Mesenchymal stem cell (in vitro differentiated cells and primary cell): ENCODE data around the gene GOT1.

Experiments used
- DNase-seq: peaks from one replicate; pipeline ENCODE4 v3.0.0-alpha.2; 2013
- H2AFZ ChIP-seq: one replicate; pipeline ENCODE4 v1.6.1; 2013; ENCODE audit warnings: low read depth, mild to moderate bottlenecking, control low read depth, inconsistent platforms, low read length, moderate library complexity
- H2AK5ac ChIP-seq: 2 replicates; pipeline ENCODE4 v1.6.1; 2013; ENCODE audit warnings: low read length, moderate library complexity, mild to moderate bottlenecking, inconsistent platforms; ENCODE audit not compliant: severe bottlenecking
- H2BK120ac ChIP-seq: one replicate; pipeline ENCODE4 v1.6.1; 2013; ENCODE audit warnings: low read depth, mild to moderate bottlenecking, inconsistent platforms, low read length, moderate library complexity
- H2BK12ac ChIP-seq, 2 experiments: one replicate each; pipeline ENCODE4 v1.6.1; 2013; ENCODE audit warnings: inconsistent platforms in 2 of 2, low read length in 2 of 2, mild to moderate bottlenecking in 2 of 2, moderate library complexity in 2 of 2, control low read depth in 1 of 2
- H2BK15ac ChIP-seq: one replicate; pipeline ENCODE4 v1.6.1; 2013; ENCODE audit warnings: mild to moderate bottlenecking, low read depth, inconsistent platforms; ENCODE audit not compliant: poor library complexity, severe bottlenecking
- H2BK5ac ChIP-seq: 2 replicates; pipeline ENCODE4 v1.6.1; 2013; ENCODE audit warnings: low read depth, mild to moderate bottlenecking, low read length, control low read depth, inconsistent platforms; ENCODE audit not compliant: poor library complexity, severe bottlenecking
- H3K14ac ChIP-seq, 2 experiments: one replicate each; pipeline ENCODE4 v1.6.1; 2013; ENCODE audit warnings: inconsistent platforms in 2 of 2, low read length in 2 of 2, control low read depth in 1 of 2, mild to moderate bottlenecking in 1 of 2, moderate library complexity in 1 of 2
- H3K18ac ChIP-seq, 2 experiments: one replicate each; pipeline ENCODE4 v1.6.1; 2013; ENCODE audit warnings: inconsistent platforms in 2 of 2, low read length in 2 of 2, control low read depth in 1 of 2, low read depth in 1 of 2, mild to moderate bottlenecking in 1 of 2
- H3K23ac ChIP-seq, 2 experiments: one replicate each; pipeline ENCODE4 v1.6.1; 2013; ENCODE audit warnings: inconsistent platforms in 2 of 2, low read length in 2 of 2, mild to moderate bottlenecking in 2 of 2, moderate library complexity in 2 of 2, control low read depth in 1 of 2
- H3K27ac ChIP-seq: 2 replicates; pipeline ENCODE4 v1.5.1; 2013; ENCODE audit warnings: mild to moderate bottlenecking, moderate library complexity, low read length, control low read depth, inconsistent platforms; ENCODE audit not compliant: poor library complexity, severe bottlenecking
- H3K27me3 ChIP-seq, 2 experiments: 2 replicates each; pipeline versions ENCODE4 v1.6.1 to v1.7.0; 2013; ENCODE audit warnings: low read length in 2 of 2, mild to moderate bottlenecking in 2 of 2, moderate library complexity in 2 of 2, control low read depth in 1 of 2, inconsistent platforms in 1 of 2; ENCODE audit not compliant: control insufficient read depth in 1 of 2, insufficient read depth in 1 of 2
- H3K36me3 ChIP-seq, 2 experiments: 2 replicates each; pipeline versions ENCODE4 v1.6.1 to v1.7.0; 2013; ENCODE audit warnings: low read length in 2 of 2, control low read depth in 1 of 2, inconsistent platforms in 1 of 2, low read depth in 1 of 2, mild to moderate bottlenecking in 1 of 2; ENCODE audit not compliant: insufficient read depth in 2 of 2, control insufficient read depth in 1 of 2
- H3K4ac ChIP-seq, 2 experiments: one replicate each; pipeline ENCODE4 v1.6.1; 2013; ENCODE audit warnings: inconsistent platforms in 2 of 2, low read length in 2 of 2, mild to moderate bottlenecking in 2 of 2, moderate library complexity in 2 of 2, control low read depth in 1 of 2, low read depth in 1 of 2
- H3K4me1 ChIP-seq: 2 replicates; pipeline ENCODE4 v1.6.1; 2013; ENCODE audit warnings: low read depth, low read length, control low read depth; ENCODE audit not compliant: control insufficient read depth, insufficient read depth
- H3K4me2 ChIP-seq: 2 replicates; pipeline ENCODE4 v1.6.1; 2013; ENCODE audit warnings: low read length, mild to moderate bottlenecking, inconsistent platforms; ENCODE audit not compliant: poor library complexity, severe bottlenecking
- H3K4me3 ChIP-seq, 2 experiments: 2 replicates each; pipeline versions ENCODE4 v1.5.1 to v1.7.0; 2013; ENCODE audit warnings: low read length in 2 of 2, mild to moderate bottlenecking in 2 of 2, control low read depth in 1 of 2, low read depth in 1 of 2; ENCODE audit not compliant: insufficient read depth in 1 of 2
- H3K79me1 ChIP-seq: replicated peaks from 2 replicates; pipeline ENCODE4 v1.6.1; 2013; ENCODE audit warnings: mild to moderate bottlenecking, control low read depth, low read length, inconsistent platforms; ENCODE audit not compliant: poor library complexity, severe bottlenecking
- H3K9ac ChIP-seq: 2 replicates; pipeline ENCODE4 v1.7.0; 2013; ENCODE audit warnings: mild to moderate bottlenecking, low read length, moderate library complexity
- H3K9me3 ChIP-seq: 2 replicates; pipeline ENCODE4 v1.7.0; 2013; ENCODE audit warnings: mild to moderate bottlenecking, low read length; ENCODE audit not compliant: control insufficient read depth
- H4K8ac ChIP-seq: one replicate; pipeline ENCODE4 v1.6.1; 2013; ENCODE audit warnings: inconsistent platforms, mild to moderate bottlenecking, low read length, moderate library complexity
- H4K91ac ChIP-seq: one replicate; pipeline ENCODE4 v1.6.1; 2013; ENCODE audit warnings: mild to moderate bottlenecking, low read length, inconsistent platforms
- WGBS: methylation state at CpG from one replicate; pipeline ENCODE4 v1.1.7; 2013; ENCODE audit warnings: mixed read lengths; 5-methylcytosine and 5-hydroxymethylcytosine counted together

GOT1 gene

GRCh38 chr10:99391346-99391745 lies 39.1 kb downstream of the GOT1 start:
- H3K4me2 ChIP-seq, result no peak overlapping the region
- no peaks in the 10 kb centered on the region for H3K9me3 ChIP-seq
- H2BK120ac ChIP-seq, result no peak overlapping the region
- H3K4ac ChIP-seq, result peak overlapping the region; percentile 13 to 19
- H2AFZ ChIP-seq, result no peak overlapping the region
- H3K18ac ChIP-seq, result peak overlapping the region; percentile 6 to 14
- no peaks in the 10 kb centered on the region for H3K79me1 ChIP-seq
- H3K4me1 ChIP-seq, result peaks cover 15% of the 10 kb centered on the region
- H3K27ac ChIP-seq, result no peak overlapping the region
- no peak overlapping the region for H3K4me3 ChIP-seq
- no peak overlapping the region for H2BK5ac ChIP-seq
- no peak for DNase-seq
- H3K36me3 ChIP-seq, result peaks cover 0 to 3% of the 10 kb centered on the region in 2 experiments
- H2BK12ac ChIP-seq, result peak overlapping the region; percentile 60 to 86
- H4K91ac ChIP-seq, result peak overlapping the region; percentile 87
- peak overlapping the region; percentile 77 for H2BK15ac ChIP-seq
- no peak overlapping the region for H3K14ac ChIP-seq
- no peak overlapping the region for H3K9ac ChIP-seq
- no peak overlapping the region for H3K23ac ChIP-seq
- peaks cover 19 to 31% of the 10 kb centered on the region in 2 experiments for H3K27me3 ChIP-seq
- no peak overlapping the region for H4K8ac ChIP-seq
- WGBS, result 89% methylated on average over 2 of the region's 2 CpGs
- H2AK5ac ChIP-seq, result no peak overlapping the region

- Histone ChIP-seq H3K4me3 (no peak overlapping the region), H2BK15ac (no peak overlapping the region), H3K9ac (no peak overlapping the region), H4K8ac (no peak overlapping the region), H3K27me3 (peaks cover 24 to 38% of the 10 kb centered on the region in 2 experiments), H3K9me3 (no peaks in the 10 kb centered on the region), H2BK120ac (no peak overlapping the region), H2AFZ (no peak overlapping the region), H2BK5ac (no peak overlapping the region), H3K14ac (no peak overlapping the region), H3K36me3 (peaks cover 0 to 3% of the 10 kb centered on the region in 2 experiments), H3K4ac (no peak overlapping the region), H3K79me1 (no peaks in the 10 kb centered on the region), H3K27ac (no peak overlapping the region), H3K4me2 (no peak overlapping the region), H3K23ac (no peak overlapping the region), H2BK12ac (no peak overlapping the region), H4K91ac (no peak overlapping the region), H3K4me1 (peaks cover 13% of the 10 kb centered on the region), H2AK5ac (no peak overlapping the region), H3K18ac (no peak overlapping the region)
- WGBS, result 96% methylated on average over 8 of the region's 9 CpGs
- no peak for DNase-seq
Measured at GRCh38 chr10:99389729-99390480, 40.5 kb downstream of the GOT1 start.

- no peak overlapping the region for H3K23ac ChIP-seq
Measured at GRCh38 chr10:99387541-99387940, 42.9 kb downstream of the GOT1 start.

GRCh38 chr10:99387071-99387470 lies 43.4 kb downstream of the GOT1 start:
- Histone ChIP-seq H3K36me3 (no peaks in the 10 kb centered on the region), H3K9ac (no peak overlapping the region), H3K4me2 (no peak overlapping the region), H3K27ac (no peak overlapping the region), H3K4me3 (no peak overlapping the region), H3K14ac (no peak overlapping the region), H3K18ac (no peak overlapping the region), H3K4ac (no peak overlapping the region), H2BK5ac (no peak overlapping the region), H2BK15ac (no peak overlapping the region), H3K79me1 (no peaks in the 10 kb centered on the region), H2AK5ac (no peak overlapping the region), H2BK120ac (no peak overlapping the region), H3K4me1 (peaks cover 2% of the 10 kb centered on the region), H4K91ac (no peak overlapping the region), H3K23ac (no peak overlapping the region), H2BK12ac (no peak overlapping the region), H2AFZ (no peak overlapping the region), H3K27me3 (peaks cover 26 to 38% of the 10 kb centered on the region in 2 experiments), H4K8ac (peak overlapping the region; percentile 14), H3K9me3 (no peaks in the 10 kb centered on the region)
- WGBS, result 80% methylated on average over 3 of the region's 4 CpGs
- no peak for DNase-seq

More at GRCh38 chr10:99387541-99387940, 42.9 kb downstream of the GOT1 start:
- no peak overlapping the region for H3K27ac ChIP-seq
- no peak overlapping the region for H2BK15ac ChIP-seq
- H3K36me3 ChIP-seq, result no peaks in the 10 kb centered on the region
- H3K4me2 ChIP-seq, result no peak overlapping the region
- DNase-seq, result no peak
- H3K4ac ChIP-seq, result no peak overlapping the region
- peak overlapping the region in 1 of 2 experiments; percentile 14 for H3K18ac ChIP-seq
- WGBS, result 96% methylated on average over 11 of the region's 11 CpGs
- no peak overlapping the region for H4K8ac ChIP-seq
- H4K91ac ChIP-seq, result no peak overlapping the region
- no peak overlapping the region for H3K4me3 ChIP-seq
- H3K9me3 ChIP-seq, result no peaks in the 10 kb centered on the region
- peak overlapping the region in 1 of 2 experiments; percentile 13 for H2BK12ac ChIP-seq
- H2BK5ac ChIP-seq, result no peak overlapping the region
- no peaks in the 10 kb centered on the region for H3K79me1 ChIP-seq
- H2BK120ac ChIP-seq, result no peak overlapping the region
- no peak overlapping the region for H2AK5ac ChIP-seq
- H3K4me1 ChIP-seq, result peaks cover 2% of the 10 kb centered on the region
- H2AFZ ChIP-seq, result no peak overlapping the region
- no peak overlapping the region for H3K14ac ChIP-seq
- no peak overlapping the region for H3K9ac ChIP-seq
- peaks cover 26 to 38% of the 10 kb centered on the region in 2 experiments for H3K27me3 ChIP-seq
